Fibroblast of the conjunctiva (primary cell): Measurements from ENCODE around the gene TMEM135.
"Not testable (repeated sequence)": the region's sequence is repeated elsewhere in the genome, so short reads cannot be mapped to it uniquely, and the experiment has no call there.

ENCODE experiments used
- DNase-seq: peaks from one replicate; pipeline ENCODE4 v3.0.0-alpha.2; 2010; ENCODE audit warnings: low read depth

Gene TMEM135

GRCh38 chr11:87037450-87038234 is at the start of gene TMEM135:
Gene TMEM135 (plus strand): TSS chr11:87037934. CDS start chr11:87038046, 112 bp downstream.
- DNase-seq = peak; percentile 89

- no peak for DNase-seq
Observed at GRCh38 chr11:86988351-86988881, 49.3 kb upstream of the TMEM135 start.

- DNase-seq = no peak
Observed at GRCh38 chr11:86990031-86990430, 47.7 kb upstream of the TMEM135 start.

- no peak for DNase-seq
Observed at GRCh38 chr11:86990515-86990914, 47.2 kb upstream of the TMEM135 start.

- DNase-seq = no peak
Observed at GRCh38 chr11:86991341-86991740, 46.4 kb upstream of the TMEM135 start.

GRCh38 chr11:86992340-86992739 is 45.4 kb upstream of the TMEM135 start:
- not testable (repeated sequence) for DNase-seq

GRCh38 chr11:86993031-86993430 is 44.7 kb upstream of the TMEM135 start:
- no peak for DNase-seq

- DNase-seq = no peak
Observed at GRCh38 chr11:86996953-86997570, 40.7 kb upstream of the TMEM135 start.

- no peak for DNase-seq
Observed at GRCh38 chr11:86999388-86999787, 38.3 kb upstream of the TMEM135 start.

- no peak for DNase-seq
Observed at GRCh38 chr11:86999859-87000753, 37.6 kb upstream of the TMEM135 start.

GRCh38 chr11:87002918-87003317 is 34.8 kb upstream of the TMEM135 start:
- no peak for DNase-seq

- not testable (repeated sequence) for DNase-seq
Observed at GRCh38 chr11:87004281-87004680, 33.5 kb upstream of the TMEM135 start.

GRCh38 chr11:87005569-87005921 is 32.2 kb upstream of the TMEM135 start:
- no peak for DNase-seq

GRCh38 chr11:87006035-87006434 is 31.7 kb upstream of the TMEM135 start:
- no peak for DNase-seq

GRCh38 chr11:87007963-87008362 is 29.8 kb upstream of the TMEM135 start:
- DNase-seq = no peak

- DNase-seq = no peak
Observed at GRCh38 chr11:87012089-87012488, 25.6 kb upstream of the TMEM135 start.

- no peak for DNase-seq
Observed at GRCh38 chr11:87012673-87013072, 25.1 kb upstream of the TMEM135 start.

GRCh38 chr11:87013912-87014825 is 23.6 kb upstream of the TMEM135 start:
- no peak for DNase-seq

GRCh38 chr11:87015645-87016044 is 22.1 kb upstream of the TMEM135 start:
- no peak for DNase-seq

GRCh38 chr11:87019613-87020271 is 18.0 kb upstream of the TMEM135 start:
- DNase-seq = no peak

- no peak for DNase-seq
Observed at GRCh38 chr11:87020336-87020735, 17.4 kb upstream of the TMEM135 start.
